Activated CD8-positive, alpha-beta memory T cell treated with anti-CD3 and anti-CD28 coated beads for 4 hours (primary cell): ENCODE measurements around the gene GTF2F1.
"Not testable (repeated sequence)": the region's sequence is repeated elsewhere in the genome, so short reads cannot be mapped to it uniquely, and the experiment has no call there.

Experiments
- DNase-seq, 2 donors: peaks; one replicate each; pipeline ENCODE4 v3.0.0-alpha.2; 2020; ENCODE audit warnings: low read depth in 2 of 2

Gene GTF2F1

GRCh38 chr19:6357174-6357573 is 35.8 kb downstream of the GTF2F1 start:
- DNase-seq = no peak

- DNase-seq = not testable (repeated sequence)
Observed at GRCh38 chr19:6355321-6356040, 37.5 kb downstream of the GTF2F1 start.

- no peak for DNase-seq
Observed at GRCh38 chr19:6354098-6354674, 38.8 kb downstream of the GTF2F1 start.

- DNase-seq = no peak
Observed at GRCh38 chr19:6352381-6353165, 40.4 kb downstream of the GTF2F1 start.

- DNase-seq = no peak
Observed at GRCh38 chr19:6350688-6351087, 42.3 kb downstream of the GTF2F1 start.

GRCh38 chr19:6349271-6349670 is 43.7 kb downstream of the GTF2F1 start:
- DNase-seq = not testable (repeated sequence)

GRCh38 chr19:6343462-6343861 is 49.5 kb downstream of the GTF2F1 start:
- no peak for DNase-seq

- no peak for DNase-seq
Observed at GRCh38 chr19:6340493-6341201, 52.3 kb downstream of the GTF2F1 start.

GRCh38 chr19:6334490-6335285 is 58.3 kb downstream of the GTF2F1 start:
- no peak for DNase-seq

- DNase-seq = no peak
Observed at GRCh38 chr19:6333439-6333838, 59.5 kb downstream of the GTF2F1 start, which contains the start of gene ACER1. ACER1 (minus strand) TSS chr19:6333612; CDS start chr19:6333551, 61 bp downstream.
